ENCODE measurements around the gene KRTAP2-2. TPM values are rescaled to one million over a fixed set of nuclear protein-coding genes. Genes with fewer than 3 reads are reported as not detected.

KRTAP2-2 gene
- total RNA-seq, 1 experiment from 2014 or later = not detected

GRCh38 chr17:41082626-41083025 is 27.6 kb upstream of the KRTAP2-2 start:
- no peaks in the 10 kb centered on the region for H3K27me3 Mint-ChIP-seq (ENCODE audit: insufficient read depth, unreplicated experiment)
- H3K36me3 Mint-ChIP-seq (ENCODE audit: insufficient read depth, unreplicated experiment) = no peaks in the 10 kb centered on the region
- intact Hi-C loops (cut with micrococcal nuclease) = no loop called here
- peaks cover 16% of the 10 kb centered on the region for H3K4me1 Mint-ChIP-seq (ENCODE audit: insufficient read depth, unreplicated experiment)
- TF ChIP-seq, protein P1, sequence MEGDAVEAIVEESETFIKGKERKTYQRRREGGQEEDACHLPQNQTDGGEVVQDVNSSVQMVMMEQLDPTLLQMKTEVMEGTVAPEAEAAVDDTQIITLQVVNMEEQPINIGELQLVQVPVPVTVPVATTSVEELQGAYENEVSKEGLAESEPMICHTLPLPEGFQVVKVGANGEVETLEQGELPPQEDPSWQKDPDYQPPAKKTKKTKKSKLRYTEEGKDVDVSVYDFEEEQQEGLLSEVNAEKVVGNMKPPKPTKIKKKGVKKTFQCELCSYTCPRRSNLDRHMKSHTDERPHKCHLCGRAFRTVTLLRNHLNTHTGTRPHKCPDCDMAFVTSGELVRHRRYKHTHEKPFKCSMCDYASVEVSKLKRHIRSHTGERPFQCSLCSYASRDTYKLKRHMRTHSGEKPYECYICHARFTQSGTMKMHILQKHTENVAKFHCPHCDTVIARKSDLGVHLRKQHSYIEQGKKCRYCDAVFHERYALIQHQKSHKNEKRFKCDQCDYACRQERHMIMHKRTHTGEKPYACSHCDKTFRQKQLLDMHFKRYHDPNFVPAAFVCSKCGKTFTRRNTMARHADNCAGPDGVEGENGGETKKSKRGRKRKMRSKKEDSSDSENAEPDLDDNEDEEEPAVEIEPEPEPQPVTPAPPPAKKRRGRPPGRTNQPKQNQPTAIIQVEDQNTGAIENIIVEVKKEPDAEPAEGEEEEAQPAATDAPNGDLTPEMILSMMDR (IDR thresholded peaks at IDR 0.05; ENCODE audit: unreplicated experiment) = no peak
- DNase-seq (ENCODE audit: unreplicated experiment) = peak; percentile 33
- H3K27ac Mint-ChIP-seq (ENCODE audit: low read depth, unreplicated experiment) = no peak overlapping the region
- ChIA-PET POLR2A (no interaction called here), CTCF (no interaction called here)
- H3K9me3 Mint-ChIP-seq (ENCODE audit: unreplicated experiment) = no peaks in the 10 kb centered on the region
- H3K4me3 Mint-ChIP-seq (ENCODE audit: unreplicated experiment) = no peak overlapping the region
- BruUV-seq (replicated peaks) = no TSS peak

GRCh38 chr17:41076788-41077187 is 21.8 kb upstream of the KRTAP2-2 start:
- H3K27me3 Mint-ChIP-seq (ENCODE audit: insufficient read depth, unreplicated experiment) = peaks cover 8% of the 10 kb centered on the region
- no peaks in the 10 kb centered on the region for H3K9me3 Mint-ChIP-seq (ENCODE audit: unreplicated experiment)
- no TSS peak for BruUV-seq (replicated peaks)
- intact Hi-C loops (cut with micrococcal nuclease) = no loop called here
- no peak for DNase-seq (ENCODE audit: unreplicated experiment)
- no peaks in the 10 kb centered on the region for H3K36me3 Mint-ChIP-seq (ENCODE audit: insufficient read depth, unreplicated experiment)
- ChIA-PET CTCF (no interaction called here), POLR2A (no interaction called here)
- TF ChIP-seq, protein P1 (IDR thresholded peaks at IDR 0.05; ENCODE audit: unreplicated experiment) = no peak
- H3K4me3 Mint-ChIP-seq (ENCODE audit: unreplicated experiment) = no peak overlapping the region
- no peaks in the 10 kb centered on the region for H3K4me1 Mint-ChIP-seq (ENCODE audit: insufficient read depth, unreplicated experiment)
- H3K27ac Mint-ChIP-seq (ENCODE audit: low read depth, unreplicated experiment) = no peak overlapping the region

DNA sequence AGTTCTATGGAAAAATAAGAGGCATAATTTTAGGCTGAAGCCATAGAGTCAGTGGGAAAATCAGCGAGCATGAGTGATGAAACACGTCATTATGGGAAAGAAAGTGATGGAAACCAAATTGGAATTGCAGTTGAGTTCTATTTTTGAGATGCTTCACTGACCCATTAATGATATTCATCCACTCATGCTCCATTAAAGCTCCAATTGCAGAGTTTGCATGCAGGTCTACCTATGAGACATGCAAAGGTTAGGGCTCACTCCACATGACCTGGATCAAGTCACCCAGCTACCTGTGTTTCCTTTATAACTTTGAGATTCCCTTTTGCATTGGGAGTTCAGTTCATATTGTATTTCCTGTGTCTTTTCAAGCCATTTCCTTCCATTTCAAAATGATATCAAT is 18.6 kb upstream of the KRTAP2-2 start:
- Mint-ChIP-seq H3K4me1 (ENCODE audit: insufficient read depth, unreplicated experiment) (no peaks in the 10 kb centered on the region), H3K9me3 (ENCODE audit: unreplicated experiment) (no peaks in the 10 kb centered on the region), H3K27me3 (ENCODE audit: insufficient read depth, unreplicated experiment) (peaks cover 8% of the 10 kb centered on the region), H3K4me3 (ENCODE audit: unreplicated experiment) (no peak overlapping the region), H3K36me3 (ENCODE audit: insufficient read depth, unreplicated experiment) (no peaks in the 10 kb centered on the region), H3K27ac (ENCODE audit: low read depth, unreplicated experiment) (no peak overlapping the region)
- TF ChIP-seq, protein P1 (IDR thresholded peaks at IDR 0.05; ENCODE audit: unreplicated experiment) = no peak
- ChIA-PET POLR2A (no interaction called here), CTCF (no interaction called here)
- BruUV-seq (replicated peaks) = no TSS peak
- no peak for DNase-seq (ENCODE audit: unreplicated experiment)
- intact Hi-C loops (cut with micrococcal nuclease) = no loop called here

DNA sequence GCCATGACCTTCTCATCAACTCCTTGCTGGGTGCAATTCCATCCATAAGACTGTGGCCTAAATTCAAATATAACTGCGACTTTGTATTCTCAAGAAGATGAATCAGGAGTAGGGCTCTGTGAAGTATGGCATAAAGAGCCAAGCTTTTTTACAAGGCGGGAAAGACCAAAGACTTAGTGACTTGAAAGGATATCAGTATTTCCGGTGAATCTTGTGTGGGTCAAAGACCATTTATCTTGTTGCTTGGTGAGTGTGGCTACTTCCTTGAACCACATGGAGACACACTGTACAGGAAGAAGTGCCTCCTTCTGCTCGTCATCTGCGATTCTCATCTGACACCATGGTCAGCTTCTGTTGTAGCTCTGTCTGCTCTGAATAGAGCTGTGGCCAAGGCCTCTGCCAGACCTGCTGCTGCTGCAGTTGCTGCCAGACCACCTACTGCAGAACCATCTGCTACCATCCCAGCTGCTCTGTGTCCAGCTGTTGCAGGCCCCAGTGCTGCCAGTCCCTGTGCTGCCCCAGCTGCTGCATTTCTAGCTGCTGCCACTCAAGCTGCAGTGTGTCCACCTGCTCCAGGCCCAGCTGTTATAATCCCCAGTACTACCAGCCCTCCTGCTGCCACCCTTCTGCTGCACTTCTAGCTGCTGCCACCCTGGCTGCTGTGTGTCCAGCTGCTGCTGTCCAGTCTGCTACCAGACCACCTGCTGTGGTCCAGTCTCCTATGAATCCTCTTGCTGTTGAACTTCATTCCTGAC is 16.8 kb upstream of the KRTAP2-2 start:
- no peak overlapping the region for H3K4me3 Mint-ChIP-seq (ENCODE audit: unreplicated experiment)
- H3K9me3 Mint-ChIP-seq (ENCODE audit: unreplicated experiment) = no peaks in the 10 kb centered on the region
- H3K27ac Mint-ChIP-seq (ENCODE audit: low read depth, unreplicated experiment) = no peak overlapping the region
- ChIA-PET CTCF (interaction anchor here (0.6 kb wide), 1 partner anchor 478 kb away, joined by 4 read pairs; no protein-coding TSS in a partner anchor), POLR2A (interaction anchor here (0.6 kb wide), 1 partner anchor 528 kb away, joined by 3 read pairs; no protein-coding TSS in a partner anchor)
- no peaks in the 10 kb centered on the region for H3K36me3 Mint-ChIP-seq (ENCODE audit: insufficient read depth, unreplicated experiment)
- no TSS peak for BruUV-seq (replicated peaks)
- intact Hi-C loops (cut with micrococcal nuclease) = no loop called here
- H3K4me1 Mint-ChIP-seq (ENCODE audit: insufficient read depth, unreplicated experiment) = no peaks in the 10 kb centered on the region
- DNase-seq (ENCODE audit: unreplicated experiment) = no peak
- H3K27me3 Mint-ChIP-seq (ENCODE audit: insufficient read depth, unreplicated experiment) = peaks cover 8% of the 10 kb centered on the region
- TF ChIP-seq, protein P1 (IDR thresholded peaks at IDR 0.05; ENCODE audit: unreplicated experiment) = no peak
